ENCODE measurements around the gene PDP2.

Gene PDP2

GRCh38 chr16:66903544-66904427, 23.5 kb downstream of the PDP2 start:
- H3K9me3 ChIP-seq (ENCODE audit: insufficient read depth, low read depth, low read length) = no peaks in the 10 kb centered on the region
- H3K9me2 ChIP-seq (replicated peaks; ENCODE audit: low read depth, low read length) = no peaks in the 10 kb centered on the region
- no peaks in the 10 kb centered on the region for H3K79me2 ChIP-seq (ENCODE audit: insufficient read depth, low read length)
- TF ChIP-seq CTCF (conservative IDR thresholded peaks at IDR 0.05; ENCODE audit: low read length) (no peak), EZH2phosphoT487 (IDR thresholded peaks at IDR 0.05; ENCODE audit: borderline replicate concordance) (no peak)
- H4K20me1 ChIP-seq (ENCODE audit: insufficient read depth, low read length, poor library complexity, severe bottlenecking) = no peaks in the 10 kb centered on the region
- no peak overlapping the region for H3K9ac ChIP-seq (ENCODE audit: low read depth, low read length, poor library complexity, severe bottlenecking)
- no peaks in the 10 kb centered on the region for H3K27me3 ChIP-seq (ENCODE audit: insufficient read depth, low read length, poor library complexity, severe bottlenecking)
- H3K4me3 ChIP-seq (ENCODE audit: low read length, poor library complexity, severe bottlenecking) = no peak overlapping the region
- H3K4me1 ChIP-seq (ENCODE audit: insufficient read depth, low read length, poor library complexity, severe bottlenecking) = peaks cover 14% of the 10 kb centered on the region
- H3K4me2 ChIP-seq (ENCODE audit: low read depth, low read length, poor library complexity, severe bottlenecking) = no peak overlapping the region
- H2AFZ ChIP-seq (ENCODE audit: low read length) = no peak overlapping the region
- no peaks in the 10 kb centered on the region for H3K36me3 ChIP-seq (ENCODE audit: insufficient read depth, low read length)
- H3F3A ChIP-seq (ENCODE audit: low read depth) = no peaks in the 10 kb centered on the region

- H3K79me2 ChIP-seq (ENCODE audit: insufficient read depth, low read length) = no peaks in the 10 kb centered on the region
- H3F3A ChIP-seq (ENCODE audit: low read depth) = no peaks in the 10 kb centered on the region
- H3K9me2 ChIP-seq (replicated peaks; ENCODE audit: low read depth, low read length) = no peaks in the 10 kb centered on the region
- no peaks in the 10 kb centered on the region for H3K27me3 ChIP-seq (ENCODE audit: insufficient read depth, low read length, poor library complexity, severe bottlenecking)
- H3K4me1 ChIP-seq (ENCODE audit: insufficient read depth, low read length, poor library complexity, severe bottlenecking) = peaks cover 14% of the 10 kb centered on the region
- no peaks in the 10 kb centered on the region for H4K20me1 ChIP-seq (ENCODE audit: insufficient read depth, low read length, poor library complexity, severe bottlenecking)
- TF ChIP-seq CTCF (conservative IDR thresholded peaks at IDR 0.05; ENCODE audit: low read length) (no peak), EZH2phosphoT487 (IDR thresholded peaks at IDR 0.05; ENCODE audit: borderline replicate concordance) (no peak)
- no peak overlapping the region for H3K4me3 ChIP-seq (ENCODE audit: low read length, poor library complexity, severe bottlenecking)
- no peak overlapping the region for H2AFZ ChIP-seq (ENCODE audit: low read length)
- no peaks in the 10 kb centered on the region for H3K36me3 ChIP-seq (ENCODE audit: insufficient read depth, low read length)
- H3K9ac ChIP-seq (ENCODE audit: low read depth, low read length, poor library complexity, severe bottlenecking) = no peak overlapping the region
- H3K9me3 ChIP-seq (ENCODE audit: insufficient read depth, low read depth, low read length) = no peaks in the 10 kb centered on the region
- no peak overlapping the region for H3K4me2 ChIP-seq (ENCODE audit: low read depth, low read length, poor library complexity, severe bottlenecking)
Observed at GRCh38 chr16:66904428-66904845, 24.1 kb downstream of the PDP2 start.

- Histone ChIP-seq H3K9ac (ENCODE audit: low read depth, low read length, poor library complexity, severe bottlenecking) (no peak overlapping the region), H3K36me3 (ENCODE audit: insufficient read depth, low read length) (no peaks in the 10 kb centered on the region), H3K27me3 (ENCODE audit: insufficient read depth, low read length, poor library complexity, severe bottlenecking) (no peaks in the 10 kb centered on the region), H3K9me2 (replicated peaks; ENCODE audit: low read depth, low read length) (no peaks in the 10 kb centered on the region), H3F3A (ENCODE audit: low read depth) (no peaks in the 10 kb centered on the region), H3K4me3 (ENCODE audit: low read length, poor library complexity, severe bottlenecking) (no peak overlapping the region), H3K79me2 (ENCODE audit: insufficient read depth, low read length) (no peaks in the 10 kb centered on the region), H3K4me1 (ENCODE audit: insufficient read depth, low read length, poor library complexity, severe bottlenecking) (peaks cover 10% of the 10 kb centered on the region), H4K20me1 (ENCODE audit: insufficient read depth, low read length, poor library complexity, severe bottlenecking) (no peaks in the 10 kb centered on the region), H3K4me2 (ENCODE audit: low read depth, low read length, poor library complexity, severe bottlenecking) (no peak overlapping the region), H2AFZ (ENCODE audit: low read length) (no peak overlapping the region), H3K9me3 (ENCODE audit: insufficient read depth, low read depth, low read length) (no peaks in the 10 kb centered on the region)
- no peak for TF ChIP-seq CTCF (conservative IDR thresholded peaks at IDR 0.05; ENCODE audit: low read length)
- TF ChIP-seq EZH2phosphoT487 (IDR thresholded peaks at IDR 0.05; ENCODE audit: borderline replicate concordance) = no peak
Observed at GRCh38 chr16:66904846-66905632, 24.7 kb downstream of the PDP2 start.

Data from Loucy (cell line).